SU-DHL-6 (cell line): ENCODE results near the gene PKN1.

Source experiments
- H2AFZ ChIP-seq: fragments of 200-600 bp; sonication (generic); 2 replicates; pipeline ENCODE4 v1.6.1; 2014; ENCODE audit warnings: low read depth, mild to moderate bottlenecking, moderate library complexity, mixed read lengths, antibody characterized with exemption, low read length; ENCODE audit not compliant: severe bottlenecking
- H3F3A ChIP-seq: fragments of 200-600 bp; shearing (Covaris generic); 2 replicates; pipeline ENCODE4 v1.6.0; 2016; ENCODE audit warnings: antibody characterized with exemption, mild to moderate bottlenecking; ENCODE audit not compliant: insufficient read depth
- H3K27ac ChIP-seq: fragments of 200-600 bp; sonication (generic); 2 replicates; pipeline ENCODE4 v1.5.1; 2016; ENCODE audit warnings: low read depth, mild to moderate bottlenecking, low read length, moderate library complexity, mixed read lengths
- H3K27me3 ChIP-seq: fragments of 200-600 bp; sonication (generic), shearing (Covaris generic); 2 replicates; pipeline ENCODE4 v1.6.0; 2014; ENCODE audit warnings: mild to moderate bottlenecking, low read length
- H3K36me3 ChIP-seq: fragments of 200-600 bp; sonication (generic); 2 replicates; pipeline ENCODE4 v1.6.1; 2014; ENCODE audit warnings: mild to moderate bottlenecking, low read length, mixed read lengths
- H3K4me2 ChIP-seq: fragments of 300-600, 200-600 bp; shearing (Covaris generic), sonication (generic); 2 replicates; pipeline ENCODE4 v1.6.0; 2014; ENCODE audit warnings: low read length, low read depth, mild to moderate bottlenecking; ENCODE audit not compliant: poor library complexity, severe bottlenecking
- H3K4me3 ChIP-seq: fragments of 200-600 bp; sonication (generic); 2 replicates; pipeline ENCODE4 v1.5.1; 2014; ENCODE audit warnings: antibody characterized with exemption, low read length, mild to moderate bottlenecking, mixed read lengths; ENCODE audit not compliant: insufficient read depth, poor library complexity, severe bottlenecking
- H3K79me2 ChIP-seq: fragments of 200-600 bp; sonication (generic); 2 replicates; pipeline ENCODE4 v1.6.1; 2014; ENCODE audit warnings: mild to moderate bottlenecking, low read length, moderate library complexity; ENCODE audit not compliant: insufficient read depth
- H3K9ac ChIP-seq: fragments of 200-600 bp; sonication (generic); 2 replicates; pipeline ENCODE4 v1.7.0; 2014; ENCODE audit warnings: mild to moderate bottlenecking, low read length
- H3K9me2 ChIP-seq: fragments of 200-600 bp; sonication (generic); replicated peaks from 2 replicates; pipeline ENCODE4 v1.6.1; 2014; ENCODE audit warnings: low read length; ENCODE audit not compliant: insufficient read depth
- H3K9me3 ChIP-seq: fragments of 200-600 bp; sonication (generic); 2 replicates; pipeline ENCODE4 v1.6.1; 2014; ENCODE audit warnings: low read length, mixed read lengths; ENCODE audit not compliant: insufficient read depth
- H4K20me1 ChIP-seq: fragments of 200-600 bp; sonication (generic); 2 replicates; pipeline ENCODE4 v1.6.1; 2014; ENCODE audit warnings: low read depth, mild to moderate bottlenecking, antibody characterized with exemption, low read length, moderate library complexity, mixed read lengths
- EZH2phosphoT487 ChIP-seq: fragments of 200-600 bp; sonication (generic), shearing (Covaris generic); conservative IDR thresholded peaks from 2 replicates; pipeline ENCODE4 v1.6.1; 2018; ENCODE audit warnings: mild to moderate bottlenecking, antibody characterized with exemption, low read length, moderate library complexity, mixed read lengths
- TF ChIP-seq, protein P1 (sequence below): fragments of 200-600 bp; sonication (generic); IDR thresholded peaks from one replicate; pipeline ENCODE4 v1.5.1; 2017; ENCODE audit warnings: antibody characterized with exemption, mild to moderate bottlenecking, low read length, moderate library complexity; ENCODE audit not compliant: insufficient read depth, poor library complexity, severe bottlenecking

PKN1 gene

DNA sequence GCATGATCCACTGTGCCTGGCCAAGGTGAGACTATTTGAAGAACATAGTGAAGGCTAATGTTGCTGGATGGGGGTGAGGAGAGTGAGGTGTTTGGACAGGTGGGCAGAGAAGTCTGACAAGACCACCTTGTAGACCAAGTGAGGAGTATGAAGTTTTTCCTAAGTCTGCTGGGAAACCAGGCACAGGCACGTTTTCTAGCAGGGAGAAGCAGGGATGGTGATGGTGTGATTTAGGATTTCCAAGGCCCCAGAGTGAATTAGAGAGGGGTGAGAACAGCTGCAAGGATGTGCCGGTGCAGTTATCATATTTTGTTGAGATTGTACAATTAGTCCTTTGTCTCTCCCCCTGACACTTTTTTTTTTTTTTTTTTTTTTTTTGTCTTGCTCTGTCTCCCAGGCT is 5.6 kb upstream of the PKN1 start:
- Histone ChIP-seq H3K9me2 (no peaks in the 10 kb centered on the region), H2AFZ (no peak overlapping the region), H3K79me2 (no peaks in the 10 kb centered on the region), H3K27me3 (no peaks in the 10 kb centered on the region), H3K36me3 (no peaks in the 10 kb centered on the region), H3K27ac (no peak overlapping the region), H4K20me1 (no peaks in the 10 kb centered on the region), H3F3A (no peaks in the 10 kb centered on the region), H3K9ac (no peak overlapping the region), H3K9me3 (no peaks in the 10 kb centered on the region), H3K4me3 (no peak overlapping the region), H3K4me2 (no peak overlapping the region)
- no peak for TF ChIP-seq EZH2phosphoT487
- TF ChIP-seq, protein P1, sequence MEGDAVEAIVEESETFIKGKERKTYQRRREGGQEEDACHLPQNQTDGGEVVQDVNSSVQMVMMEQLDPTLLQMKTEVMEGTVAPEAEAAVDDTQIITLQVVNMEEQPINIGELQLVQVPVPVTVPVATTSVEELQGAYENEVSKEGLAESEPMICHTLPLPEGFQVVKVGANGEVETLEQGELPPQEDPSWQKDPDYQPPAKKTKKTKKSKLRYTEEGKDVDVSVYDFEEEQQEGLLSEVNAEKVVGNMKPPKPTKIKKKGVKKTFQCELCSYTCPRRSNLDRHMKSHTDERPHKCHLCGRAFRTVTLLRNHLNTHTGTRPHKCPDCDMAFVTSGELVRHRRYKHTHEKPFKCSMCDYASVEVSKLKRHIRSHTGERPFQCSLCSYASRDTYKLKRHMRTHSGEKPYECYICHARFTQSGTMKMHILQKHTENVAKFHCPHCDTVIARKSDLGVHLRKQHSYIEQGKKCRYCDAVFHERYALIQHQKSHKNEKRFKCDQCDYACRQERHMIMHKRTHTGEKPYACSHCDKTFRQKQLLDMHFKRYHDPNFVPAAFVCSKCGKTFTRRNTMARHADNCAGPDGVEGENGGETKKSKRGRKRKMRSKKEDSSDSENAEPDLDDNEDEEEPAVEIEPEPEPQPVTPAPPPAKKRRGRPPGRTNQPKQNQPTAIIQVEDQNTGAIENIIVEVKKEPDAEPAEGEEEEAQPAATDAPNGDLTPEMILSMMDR: no peak

DNA sequence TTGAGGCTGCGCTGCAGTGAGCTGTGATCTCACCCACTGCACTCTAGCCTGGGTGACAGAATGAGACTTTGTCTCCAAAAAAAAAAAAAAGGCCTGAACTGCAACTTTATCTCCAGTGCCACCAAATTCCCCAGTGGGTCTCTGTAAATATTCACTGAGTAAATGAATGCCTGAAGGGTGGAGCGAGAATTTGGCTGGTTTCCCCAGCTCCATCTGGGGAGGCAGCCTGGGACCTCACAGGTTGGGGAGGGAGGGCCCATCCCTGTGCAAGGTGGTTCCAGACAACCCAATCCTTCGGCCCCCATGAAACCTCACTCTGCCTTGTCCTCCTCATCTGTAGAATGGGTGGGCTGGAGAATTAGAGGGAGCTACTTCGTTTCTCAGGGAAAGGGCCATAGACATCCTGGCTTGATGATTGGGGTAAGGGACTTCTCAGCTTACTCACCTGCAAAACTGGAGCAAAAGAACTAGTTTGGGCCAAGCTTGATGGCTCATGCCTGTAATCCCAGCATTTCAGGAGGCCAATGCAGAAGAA is 4.2 kb upstream of the PKN1 start:
- H3K27me3 ChIP-seq: no peaks in the 10 kb centered on the region
- H3K9me3 ChIP-seq: no peaks in the 10 kb centered on the region
- H3K4me2 ChIP-seq: no peak overlapping the region
- H3K27ac ChIP-seq: no peak overlapping the region
- peaks cover 6% of the 10 kb centered on the region for H3K79me2 ChIP-seq
- H3K36me3 ChIP-seq: no peaks in the 10 kb centered on the region
- no peaks in the 10 kb centered on the region for H4K20me1 ChIP-seq
- H3K9me2 ChIP-seq: no peaks in the 10 kb centered on the region
- H2AFZ ChIP-seq: no peak overlapping the region
- no peaks in the 10 kb centered on the region for H3F3A ChIP-seq
- H3K9ac ChIP-seq: no peak overlapping the region
- H3K4me3 ChIP-seq: no peak overlapping the region
- TF ChIP-seq, protein P1: no peak
- TF ChIP-seq EZH2phosphoT487: no peak

DNA sequence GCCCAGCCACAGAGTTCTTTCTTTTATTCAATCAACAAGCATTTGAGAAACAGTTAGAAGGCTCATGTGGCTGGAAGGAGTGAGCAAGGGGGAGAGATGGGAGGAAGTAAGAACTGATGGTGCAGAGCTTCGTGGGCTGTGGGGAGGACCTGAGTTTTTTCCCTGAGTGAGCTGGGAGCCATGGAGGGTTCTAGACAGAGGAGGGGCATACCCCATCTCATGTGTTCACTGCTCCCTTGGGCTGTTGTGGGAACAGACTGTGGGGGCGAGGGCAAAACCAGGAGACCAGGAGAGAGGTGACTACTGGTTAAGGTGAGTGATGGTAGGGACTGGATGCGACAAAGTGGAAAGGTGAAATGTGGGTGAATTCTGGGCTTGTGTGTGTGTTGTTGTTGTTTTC is 2.4 kb upstream of the PKN1 start:
- Histone ChIP-seq H3K4me3 (no peak overlapping the region), H3K36me3 (no peaks in the 10 kb centered on the region), H2AFZ (no peak overlapping the region), H3K9me3 (no peaks in the 10 kb centered on the region), H3K9me2 (no peaks in the 10 kb centered on the region), H3K79me2 (peaks cover 24% of the 10 kb centered on the region), H3K9ac (no peak overlapping the region), H4K20me1 (no peaks in the 10 kb centered on the region), H3K27me3 (no peaks in the 10 kb centered on the region), H3K27ac (no peak overlapping the region), H3K4me2 (no peak overlapping the region), H3F3A (0 out of 2 replicates have a peak, but pooled peaks cover 5% of the 10 kb centered on the region)
- TF ChIP-seq, protein P1: no peak
